ENCODE data around the gene MACROD2. TPM values are rescaled to one million over a fixed set of nuclear protein-coding genes. Genes with fewer than 3 reads are reported as not detected.

The MACROD2 gene
- total RNA-seq, 4 donors from 2014 or later, result 8.7 to 17.8 (median 10.8) TPM

DNA sequence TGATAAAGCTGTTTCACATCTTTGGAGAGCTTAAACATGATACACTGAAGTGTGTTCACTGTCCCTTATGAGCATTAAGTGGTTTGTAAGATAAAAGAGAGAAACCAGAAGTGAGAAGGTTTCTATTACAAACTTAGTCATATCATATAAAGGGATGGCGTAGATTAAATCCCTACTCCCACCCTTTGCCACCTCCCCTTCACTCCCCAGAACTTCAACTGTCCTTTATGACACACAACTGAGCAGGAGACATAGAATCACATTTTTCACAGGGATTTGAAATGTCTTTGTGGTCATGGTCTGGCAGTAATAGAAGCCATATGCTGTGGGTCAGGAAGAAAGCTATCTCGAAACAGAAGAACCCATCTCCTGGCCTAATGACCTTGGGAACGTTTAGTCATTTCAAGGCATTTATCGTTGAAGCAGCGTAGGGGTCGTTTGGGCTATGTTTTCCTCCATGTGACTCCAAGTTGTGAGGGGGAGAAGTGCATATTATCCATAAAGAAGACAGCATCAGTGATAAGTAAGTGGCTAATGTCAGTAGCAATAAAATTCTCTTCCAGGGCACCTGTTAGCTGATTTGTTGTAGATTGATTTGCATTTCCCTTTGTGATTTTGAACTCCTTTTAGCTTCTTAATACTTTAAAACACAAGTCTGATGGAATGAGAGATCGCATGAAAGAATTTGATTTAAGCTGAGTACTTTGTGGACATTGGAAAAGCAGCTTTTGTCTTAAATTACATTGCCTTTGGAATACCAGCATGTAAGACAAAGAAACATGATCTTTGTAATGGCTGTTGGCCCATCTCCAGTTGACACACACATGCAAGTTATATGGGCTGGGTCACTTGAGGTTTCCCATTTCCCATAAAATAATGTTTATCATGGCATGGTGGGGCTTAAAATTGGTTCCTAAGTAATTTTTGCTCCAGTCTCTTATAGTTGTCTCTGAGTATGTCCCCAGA, 843.6 kb downstream of the MACROD2 start:
- no peak overlapping the region for H3K27ac ChIP-seq
- no peak for TF ChIP-seq POLR2A (IDR thresholded peaks at IDR 0.05)
- TF ChIP-seq, protein P1, sequence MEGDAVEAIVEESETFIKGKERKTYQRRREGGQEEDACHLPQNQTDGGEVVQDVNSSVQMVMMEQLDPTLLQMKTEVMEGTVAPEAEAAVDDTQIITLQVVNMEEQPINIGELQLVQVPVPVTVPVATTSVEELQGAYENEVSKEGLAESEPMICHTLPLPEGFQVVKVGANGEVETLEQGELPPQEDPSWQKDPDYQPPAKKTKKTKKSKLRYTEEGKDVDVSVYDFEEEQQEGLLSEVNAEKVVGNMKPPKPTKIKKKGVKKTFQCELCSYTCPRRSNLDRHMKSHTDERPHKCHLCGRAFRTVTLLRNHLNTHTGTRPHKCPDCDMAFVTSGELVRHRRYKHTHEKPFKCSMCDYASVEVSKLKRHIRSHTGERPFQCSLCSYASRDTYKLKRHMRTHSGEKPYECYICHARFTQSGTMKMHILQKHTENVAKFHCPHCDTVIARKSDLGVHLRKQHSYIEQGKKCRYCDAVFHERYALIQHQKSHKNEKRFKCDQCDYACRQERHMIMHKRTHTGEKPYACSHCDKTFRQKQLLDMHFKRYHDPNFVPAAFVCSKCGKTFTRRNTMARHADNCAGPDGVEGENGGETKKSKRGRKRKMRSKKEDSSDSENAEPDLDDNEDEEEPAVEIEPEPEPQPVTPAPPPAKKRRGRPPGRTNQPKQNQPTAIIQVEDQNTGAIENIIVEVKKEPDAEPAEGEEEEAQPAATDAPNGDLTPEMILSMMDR (IDR thresholded peaks at IDR 0.05), result no peak
- no peak for DNase-seq
- intact Hi-C loops (cut with DNase I), result no loop called here
- no peaks in the 10 kb centered on the region for H3K9me3 ChIP-seq
- H3K4me1 ChIP-seq, result no peaks in the 10 kb centered on the region
- H3K27me3 ChIP-seq, result no peaks in the 10 kb centered on the region
- H3K36me3 ChIP-seq, result no peaks in the 10 kb centered on the region
- 77 to 80% methylated on average over 7 of the region's 7 CpGs for WGBS, 2 donors
- no peak overlapping the region for H3K4me3 ChIP-seq (replicated peaks in 1 of 3)

DNA sequence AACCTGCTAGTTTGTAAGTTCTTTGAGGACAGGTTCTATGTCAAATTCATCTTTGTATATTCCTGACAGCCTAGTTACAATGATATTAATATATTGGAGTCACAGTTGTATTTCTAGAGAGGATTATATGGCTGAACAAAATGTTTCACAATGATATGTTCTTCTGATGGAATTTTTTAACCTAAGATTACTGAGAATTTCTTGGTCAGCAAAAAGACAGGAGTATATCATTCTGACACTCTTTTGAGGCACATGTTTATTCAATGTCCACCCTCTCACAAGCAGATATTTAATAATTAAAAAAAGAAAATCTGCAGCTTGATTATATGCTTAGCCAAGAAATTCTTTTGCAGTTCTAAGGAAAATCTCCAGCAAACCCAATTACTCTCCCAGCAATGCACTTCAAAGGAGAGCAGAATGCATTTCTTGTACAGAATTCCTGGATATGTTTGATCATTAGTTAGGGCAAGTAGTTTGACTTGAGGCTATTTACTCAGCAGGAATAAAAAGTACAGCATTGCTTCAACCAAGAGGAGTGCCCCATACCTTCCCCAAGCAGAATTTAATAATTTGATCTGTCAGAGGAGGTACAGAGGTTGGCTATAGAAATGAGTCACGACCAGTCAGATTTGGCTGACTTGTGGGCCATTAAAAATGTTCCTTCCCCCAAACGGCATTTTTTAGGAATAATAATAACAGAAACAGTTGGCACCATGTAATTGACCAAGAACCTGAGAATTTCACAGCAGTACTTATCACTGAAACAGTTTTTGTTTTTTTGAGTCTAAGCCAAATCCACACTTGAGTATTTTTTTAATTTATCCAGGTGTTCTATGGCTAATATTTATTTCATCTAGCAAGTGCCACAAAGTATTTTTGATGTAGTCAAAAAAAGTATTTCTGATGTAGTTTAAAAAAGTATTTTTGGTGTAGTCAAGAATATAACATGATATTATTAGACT, 850.2 kb downstream of the MACROD2 start:
- 69 to 81% methylated on average over 2 of the region's 2 CpGs for WGBS, 2 donors
- intact Hi-C loops (cut with DNase I), result no loop called here
- TF ChIP-seq, protein P1 (IDR thresholded peaks at IDR 0.05), result no peak
- TF ChIP-seq POLR2A (IDR thresholded peaks at IDR 0.05), result no peak
- no peaks in the 10 kb centered on the region for H3K27me3 ChIP-seq
- H3K4me1 ChIP-seq, result no peaks in the 10 kb centered on the region
- H3K27ac ChIP-seq, result no peak overlapping the region
- H3K36me3 ChIP-seq, result no peaks in the 10 kb centered on the region
- DNase-seq, result no peak
- H3K9me3 ChIP-seq, result no peaks in the 10 kb centered on the region
- H3K4me3 ChIP-seq (replicated peaks in 1 of 3), result no peak overlapping the region

DNA sequence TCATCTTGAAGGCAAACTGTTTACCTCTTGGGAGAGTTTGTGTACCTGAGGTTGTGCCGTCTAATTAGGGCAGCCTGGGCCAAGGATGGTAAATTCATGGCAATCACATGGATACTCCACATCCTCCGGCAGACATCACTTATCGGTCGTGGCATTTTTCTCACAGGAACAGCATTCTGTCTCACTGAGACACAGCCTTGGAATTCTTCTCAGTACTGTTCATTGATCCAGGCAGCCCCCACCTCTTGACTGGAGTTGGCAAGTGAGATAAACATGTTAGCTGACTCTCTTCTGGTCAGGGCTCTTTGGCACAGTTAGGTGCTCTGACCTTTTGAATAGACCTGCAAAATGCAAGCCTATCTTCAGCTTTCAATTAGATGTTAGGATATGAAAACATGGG, 853.5 kb downstream of the MACROD2 start:
- no peak overlapping the region for H3K4me3 ChIP-seq (replicated peaks in 1 of 3)
- 91 to 95% methylated on average over 4 of the region's 4 CpGs for WGBS, 2 donors
- intact Hi-C loops (cut with DNase I), result no loop called here
- no peaks in the 10 kb centered on the region for H3K9me3 ChIP-seq
- no peaks in the 10 kb centered on the region for H3K4me1 ChIP-seq
- no peak overlapping the region for H3K27ac ChIP-seq
- TF ChIP-seq, protein P1 (IDR thresholded peaks at IDR 0.05), result no peak
- no peak for TF ChIP-seq POLR2A (IDR thresholded peaks at IDR 0.05)
- no peaks in the 10 kb centered on the region for H3K36me3 ChIP-seq
- DNase-seq, result no peak
- H3K27me3 ChIP-seq, result no peaks in the 10 kb centered on the region

DNA sequence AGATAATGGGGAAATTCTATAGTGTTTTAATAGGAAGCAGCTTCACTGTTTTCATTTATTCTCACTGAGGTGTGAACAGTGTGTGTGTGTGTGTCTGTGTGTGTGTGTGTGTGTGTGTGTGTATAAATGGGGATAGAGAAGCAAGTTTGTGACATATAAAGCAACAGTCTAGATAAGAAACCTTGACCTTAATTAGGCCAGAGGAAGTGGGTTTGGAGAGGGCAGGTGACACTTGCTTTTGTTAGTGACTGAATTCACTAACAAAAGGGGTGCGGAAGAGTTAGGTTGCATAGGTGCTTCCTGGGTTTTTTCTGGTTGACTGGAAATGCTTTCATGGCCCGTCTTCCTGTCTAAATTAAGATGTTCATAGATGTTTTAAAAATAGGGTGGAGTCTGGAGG, 857.8 kb downstream of the MACROD2 start:
- DNase-seq, result no peak
- TF ChIP-seq, protein P1 (IDR thresholded peaks at IDR 0.05), result no peak
- no peak for TF ChIP-seq POLR2A (IDR thresholded peaks at IDR 0.05)
- WGBS, 2 donors, result 86 to 90% methylated on average over 2 of the region's 2 CpGs

More for the DNA sequence above, 857.8 kb downstream of the MACROD2 start:
- intact Hi-C loops (cut with DNase I), result no loop called here
- Histone ChIP-seq H3K9me3 (no peaks in the 10 kb centered on the region), H3K4me3 (replicated peaks in 1 of 3) (no peak overlapping the region), H3K27me3 (no peaks in the 10 kb centered on the region), H3K27ac (no peak overlapping the region), H3K36me3 (no peaks in the 10 kb centered on the region), H3K4me1 (no peaks in the 10 kb centered on the region)
